ENCODE data around the gene WNT6.
A peak's percentile ranks its signal among the peaks of the same experiment; 100 is the strongest.

WNT6 gene

GRCh38 chr2:218895326-218895725, 35.7 kb downstream of the WNT6 start:
- no peak for DNase-seq

GRCh38 chr2:218895759-218896500, 36.3 kb downstream of the WNT6 start:
- no peak for DNase-seq

DNA sequence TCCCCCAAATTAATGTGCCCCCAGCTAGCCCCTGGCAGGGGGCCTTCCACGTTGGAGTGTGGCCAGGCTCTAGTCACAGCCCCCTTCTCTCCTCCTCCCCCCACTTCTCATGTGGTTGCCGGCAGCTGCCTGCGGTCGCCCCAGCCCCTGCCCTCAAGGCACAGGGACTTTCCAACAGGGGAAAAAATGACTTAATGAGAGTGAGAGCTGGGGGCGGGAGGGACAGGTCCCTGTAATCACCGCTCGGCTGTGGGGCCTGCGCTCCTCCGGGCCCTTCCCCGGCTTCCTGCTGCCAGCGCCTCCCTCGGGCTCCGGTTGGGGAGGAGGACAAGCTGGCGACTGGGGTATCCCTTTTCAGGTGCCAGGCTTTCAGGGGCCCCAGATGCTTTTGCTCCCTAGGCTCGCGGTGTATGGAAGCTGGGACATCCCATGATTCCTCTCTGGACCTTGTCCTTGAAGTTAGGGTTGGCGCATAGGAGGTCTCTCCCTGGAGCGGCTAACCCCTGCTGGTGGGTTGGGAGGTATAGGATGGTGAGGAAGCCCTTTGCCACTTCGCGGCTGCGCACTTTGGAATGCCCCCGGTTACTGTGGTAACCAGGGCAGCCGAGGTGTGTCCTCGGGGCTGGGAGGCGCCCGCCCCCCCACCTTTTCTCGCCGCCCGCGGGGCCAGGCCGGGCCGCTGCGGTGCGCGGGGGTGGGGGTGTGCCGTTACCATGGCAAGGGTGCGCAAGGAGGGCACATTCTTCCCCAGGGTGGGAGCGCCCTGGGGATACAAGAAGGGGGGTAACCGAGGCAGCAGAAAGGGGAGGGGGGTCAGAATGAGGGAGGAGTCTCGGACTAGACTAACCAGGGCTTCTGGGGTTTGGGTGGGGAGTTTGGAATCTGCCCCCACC, 37.1 kb downstream of the WNT6 start:
- DNase-seq, result peak; percentile 91

DNA sequence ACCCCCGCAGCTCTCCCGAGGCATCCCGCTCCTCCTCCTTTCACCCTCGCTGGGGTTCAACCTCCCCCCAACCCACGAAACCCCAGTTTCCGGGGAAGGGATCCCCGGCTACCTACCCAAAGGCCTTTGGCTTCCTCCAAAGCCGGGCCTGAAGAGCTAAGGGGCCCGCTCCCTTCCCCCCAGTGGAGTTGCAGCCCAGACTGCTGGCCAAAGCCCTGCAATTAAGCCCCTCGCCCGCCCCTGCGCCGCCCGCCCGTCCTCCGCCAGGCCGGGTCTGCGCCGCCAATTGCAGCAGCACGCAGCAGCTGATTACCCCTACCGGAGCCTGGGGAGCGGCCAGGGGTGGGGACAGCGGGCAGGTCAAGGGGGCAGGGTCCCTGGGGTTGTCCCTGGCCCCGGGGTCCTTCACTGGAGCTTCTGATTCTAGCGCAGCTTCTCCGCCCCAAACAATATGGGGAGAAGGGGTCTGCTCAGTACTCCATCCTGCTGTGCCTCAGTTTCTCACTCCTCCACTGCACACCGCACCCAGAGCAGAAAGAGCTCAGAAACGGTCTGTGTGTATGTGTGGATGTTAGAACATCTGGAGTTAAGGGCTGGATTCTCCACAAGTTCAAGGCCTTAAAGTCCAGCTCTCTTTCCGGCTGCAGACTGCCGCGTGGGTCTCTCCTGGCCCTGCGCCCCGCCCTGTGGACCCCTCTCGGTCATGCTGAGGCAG, 37.9 kb downstream of the WNT6 start:
- no peak for DNase-seq

GRCh38 chr2:218898109-218898878, 38.7 kb downstream of the WNT6 start:
- DNase-seq, result peak; percentile 84

GRCh38 chr2:218899147-218899546, 39.5 kb downstream of the WNT6 start:
- no peak for DNase-seq

- no peak for DNase-seq
These were observed 42.8 kb downstream of the WNT6 start for GRCh38 chr2:218902427-218902826.

DNA sequence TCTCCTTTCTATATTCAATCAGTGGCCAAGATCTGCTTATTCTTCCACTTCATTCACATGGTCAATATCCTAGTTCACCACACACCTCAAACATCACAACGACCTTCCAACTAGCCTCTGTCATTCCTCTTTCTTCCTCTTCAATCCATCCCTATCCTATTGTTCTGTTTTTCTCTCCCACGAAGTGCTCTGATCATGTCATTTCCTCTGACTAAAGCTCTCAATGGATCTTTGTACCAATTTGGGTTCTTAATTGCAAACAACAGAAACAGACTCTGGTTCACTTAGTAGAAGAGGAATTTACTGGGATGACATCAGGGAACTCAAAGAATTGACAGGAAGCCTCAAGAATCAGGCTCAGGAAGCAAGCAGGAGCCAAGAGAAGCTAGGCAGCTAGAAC, 44.6 kb downstream of the WNT6 start:
- no peak for DNase-seq

DNA sequence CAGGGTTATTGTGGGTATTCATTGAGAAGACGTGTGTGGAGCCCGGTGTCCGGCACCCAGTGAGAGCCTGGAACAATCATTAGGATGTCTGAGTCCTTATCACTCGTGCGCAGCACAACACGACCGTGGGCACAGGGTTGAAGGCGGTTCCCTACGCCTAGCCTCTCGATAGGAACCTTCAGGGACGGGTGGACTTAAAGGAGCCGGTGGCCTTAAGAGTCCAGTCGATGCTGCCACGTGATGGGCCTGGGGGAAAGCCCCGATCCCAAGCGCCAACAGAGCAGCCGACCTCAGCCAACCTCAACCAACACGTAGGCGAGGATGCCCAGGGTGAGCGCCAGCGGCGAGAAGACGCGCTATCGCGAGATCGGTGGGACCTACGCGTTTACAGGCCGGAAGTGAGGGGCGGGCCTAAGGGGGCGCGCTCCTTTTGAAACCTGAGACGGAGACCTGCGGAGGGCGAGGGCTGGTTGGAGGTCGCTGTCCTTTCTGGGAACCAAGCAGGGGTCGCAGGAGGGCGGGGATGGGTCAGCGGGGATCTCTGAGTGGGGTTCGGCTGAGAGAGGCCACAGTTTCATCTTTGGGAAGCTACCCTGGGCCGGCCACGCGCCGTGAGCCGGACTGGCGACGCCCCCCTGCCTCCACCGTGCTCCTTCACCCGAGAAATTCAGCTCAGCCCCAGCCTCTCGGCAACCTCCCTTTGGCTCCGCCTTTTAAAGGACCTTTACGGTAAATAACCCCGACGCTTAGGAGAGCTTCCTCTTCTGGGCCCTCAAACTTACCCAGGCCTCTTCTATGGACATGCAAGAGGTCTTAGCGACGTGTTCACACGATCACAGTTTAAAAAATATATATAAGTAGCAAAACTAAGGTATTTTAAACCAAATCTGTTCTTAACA, 49.4 kb downstream of the WNT6 start:
- peak; percentile 92 for DNase-seq

DNA sequence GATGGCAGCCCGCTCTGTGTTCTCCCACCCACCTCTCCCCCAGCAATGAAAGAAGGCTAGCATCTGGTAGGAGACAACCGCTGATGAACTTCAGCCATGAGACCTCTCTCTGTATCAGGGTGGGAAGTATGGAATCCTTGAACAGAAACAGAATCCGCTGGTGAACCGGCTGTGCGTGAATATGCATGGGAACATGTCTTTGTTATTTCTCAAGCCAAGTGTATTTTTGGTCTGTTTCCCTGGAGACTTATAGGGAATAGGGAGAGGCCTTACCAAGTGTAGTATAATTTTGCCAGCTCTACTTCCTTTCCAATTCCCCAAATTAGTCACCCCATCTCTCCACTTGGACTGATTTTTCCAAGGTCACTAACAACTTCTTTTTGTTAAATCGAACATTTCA, 51.1 kb downstream of the WNT6 start:
- DNase-seq, result no peak

- DNase-seq, result no peak
These were observed 60.9 kb downstream of the WNT6 start for GRCh38 chr2:218920504-218920903.
